Activated CD8-positive, alpha-beta T cell treated with anti-CD3 and anti-CD28 coated beads for 36 hours (primary cell): Measurements from ENCODE around the gene ZNF33B. TPM values are rescaled to one million over a fixed set of nuclear protein-coding genes. Genes with fewer than 3 reads are reported as not detected.

ENCODE experiments used
- ATAC-seq: fragments of 200-7000 bp; cut with Tn5 transposase; one replicate; pipeline ENCODE4 v1.10.0; 2021; ENCODE audit warnings: mild to moderate bottlenecking, moderate library complexity
- CTCF ChIA-PET: fragments of 350-600 bp; sonication (Branson Sonifier 250); formaldehyde crosslinking; loops from one replicate; lab custom pipeline; 2021; ENCODE audit warnings: antibody characterized with exemption; lab: Charles Lee
- POLR2A ChIA-PET: fragments of 350-600 bp; sonication (Branson Sonifier 250); formaldehyde crosslinking; loops from one replicate; lab custom pipeline; 2021; ENCODE audit warnings: antibody characterized with exemption; lab: Charles Lee
- DNase-seq: peaks from one replicate; pipeline ENCODE4 v3.0.0-alpha.2; 2020
- H3K27ac Mint-ChIP-seq: one replicate; pipeline ENCODE4 v1.8.0; 2021; ENCODE audit warnings: mild to moderate bottlenecking, mixed read lengths
- H3K27me3 Mint-ChIP-seq: one replicate; pipeline ENCODE4 v1.8.0; 2021; ENCODE audit warnings: mixed read lengths
- H3K36me3 Mint-ChIP-seq: one replicate; pipeline ENCODE4 v1.8.0; 2021; ENCODE audit warnings: low read depth, mixed read lengths
- H3K4me1 Mint-ChIP-seq: one replicate; pipeline ENCODE4 v1.8.0; 2021; ENCODE audit warnings: low read depth, mixed read lengths
- H3K4me3 Mint-ChIP-seq: one replicate; pipeline ENCODE4 v1.8.0; 2021; ENCODE audit warnings: mild to moderate bottlenecking, moderate library complexity, mixed read lengths
- H3K9me3 Mint-ChIP-seq: one replicate; pipeline ENCODE4 v1.8.0; 2021; ENCODE audit warnings: mixed read lengths
- CTCF ChIP-seq: fragments of 200-600 bp; IDR thresholded peaks from one replicate; pipeline ENCODE4 v1.8.0; 2022; ENCODE audit warnings: antibody characterized with exemption, mild to moderate bottlenecking
- intact Hi-C: fragments of 100-400 bp; cut with micrococcal nuclease; formaldehyde crosslinking; loops from one replicate; pipeline ENCODE4 v1.10.0; 2022
- total RNA-seq, 2 experiments: library from RNA; stranded (reverse); gene quantifications; one replicate each; pipeline ENCODE4 v1.2.3, GENCODE V29; 2021

ZNF33B gene
- total RNA-seq, 2 experiments from 2014 or later, result 5.8 to 7.9 TPM

DNA sequence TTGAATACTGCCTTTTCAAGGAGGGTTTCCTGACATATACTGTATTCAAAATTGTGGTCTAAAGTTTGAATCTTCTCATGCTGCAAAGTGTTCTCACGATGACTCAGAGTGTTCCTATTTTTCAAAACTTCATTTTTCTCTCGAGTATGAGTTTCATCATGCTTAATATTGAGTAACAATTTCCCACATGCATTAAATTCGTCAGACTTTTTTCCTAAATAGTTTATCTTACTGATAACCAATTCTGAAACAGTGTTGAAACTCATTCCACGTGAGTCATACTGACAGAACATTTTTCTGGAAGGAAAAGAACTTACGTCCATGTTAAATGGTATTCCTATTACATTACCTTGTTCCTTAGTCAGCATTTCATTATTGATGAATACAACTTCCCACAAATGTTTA is 44.1 kb downstream of the ZNF33B start:
- ATAC-seq (no peak), DNase-seq (no peak)
- no peak overlapping the region for H3K4me3 Mint-ChIP-seq
- intact Hi-C loops, result no loop called here
- peaks cover 84% of the 10 kb centered on the region for H3K36me3 Mint-ChIP-seq
- no peak overlapping the region for H3K27ac Mint-ChIP-seq
- ChIA-PET CTCF (no interaction called here), POLR2A (no interaction called here)
- peaks cover 62% of the 10 kb centered on the region for H3K9me3 Mint-ChIP-seq
- H3K27me3 Mint-ChIP-seq, result no peaks in the 10 kb centered on the region
- TF ChIP-seq CTCF, result no peak
- no peaks in the 10 kb centered on the region for H3K4me1 Mint-ChIP-seq

GRCh38 chr10:42593284-42593683 is 45.1 kb downstream of the ZNF33B start:
- DNase-seq (no peak), ATAC-seq (no peak)
- Mint-ChIP-seq H3K4me1 (no peaks in the 10 kb centered on the region), H3K27me3 (no peaks in the 10 kb centered on the region), H3K36me3 (peaks cover 83% of the 10 kb centered on the region), H3K9me3 (peaks cover 65% of the 10 kb centered on the region), H3K4me3 (no peak overlapping the region), H3K27ac (no peak overlapping the region)
- POLR2A ChIA-PET, result no interaction called here
- TF ChIP-seq CTCF, result no peak
- CTCF ChIA-PET, result no interaction called here
- intact Hi-C loops, result no loop called here

DNA sequence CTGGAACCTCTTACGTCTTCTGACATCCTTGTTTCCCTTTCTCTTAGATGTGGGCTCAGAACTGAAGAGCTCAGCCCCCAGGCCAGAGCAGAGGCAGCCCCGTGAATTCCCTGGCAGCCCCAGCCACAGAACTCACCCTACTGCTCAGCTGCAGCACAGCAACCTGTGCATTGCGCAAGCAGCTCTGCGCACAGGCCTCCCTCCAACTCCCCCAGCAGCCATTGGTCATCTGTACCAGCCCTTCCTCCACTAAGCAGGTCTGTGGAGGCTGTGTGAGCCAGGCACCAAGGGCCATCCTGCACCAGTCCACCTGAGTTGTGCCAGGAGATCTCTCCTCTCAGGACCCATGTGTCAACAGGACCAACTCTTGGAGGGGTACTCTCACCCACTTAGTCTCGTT is 54.5 kb downstream of the ZNF33B start:
- peaks cover 38% of the 10 kb centered on the region for H3K36me3 Mint-ChIP-seq
- H3K4me3 Mint-ChIP-seq, result no peak overlapping the region
- no peak for ATAC-seq
- POLR2A ChIA-PET, result no interaction called here
- peaks cover 49% of the 10 kb centered on the region for H3K9me3 Mint-ChIP-seq
- H3K4me1 Mint-ChIP-seq, result no peaks in the 10 kb centered on the region
- TF ChIP-seq CTCF, result no peak
- CTCF ChIA-PET, result no interaction called here
- no peaks in the 10 kb centered on the region for H3K27me3 Mint-ChIP-seq
- intact Hi-C loops, result no loop called here
- no peak for DNase-seq
- H3K27ac Mint-ChIP-seq, result no peak overlapping the region

DNA sequence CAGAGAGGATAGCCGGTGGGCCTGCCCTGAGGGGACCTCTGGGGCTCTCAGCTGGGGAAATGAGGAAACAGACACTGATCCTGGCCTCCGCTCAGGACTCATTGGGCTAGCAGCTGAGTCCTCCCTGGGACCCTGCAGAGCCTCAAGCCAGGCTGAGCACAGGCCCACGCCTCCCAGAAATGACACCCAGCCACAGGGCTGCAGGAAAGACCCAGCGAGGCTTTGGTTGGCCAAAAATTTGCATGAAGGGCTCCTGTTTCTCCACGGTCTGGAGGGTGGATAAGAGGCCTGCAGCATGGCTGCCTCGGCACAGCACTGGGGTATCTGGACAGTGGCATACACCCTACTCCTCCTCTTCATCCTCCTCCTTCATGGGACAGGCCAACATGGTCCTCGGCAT is 60.4 kb downstream of the ZNF33B start:
- ATAC-seq (no peak), DNase-seq (no peak)
- Mint-ChIP-seq H3K4me1 (no peaks in the 10 kb centered on the region), H3K27ac (no peak overlapping the region), H3K9me3 (peaks cover 19% of the 10 kb centered on the region), H3K36me3 (peaks cover 10% of the 10 kb centered on the region), H3K4me3 (no peak overlapping the region), H3K27me3 (peaks cover 4% of the 10 kb centered on the region)
- ChIA-PET CTCF (no interaction called here), POLR2A (no interaction called here)
- no peak for TF ChIP-seq CTCF
- intact Hi-C loops, result no loop called here

- Mint-ChIP-seq H3K4me3 (no peak overlapping the region), H3K9me3 (peaks cover 9% of the 10 kb centered on the region), H3K4me1 (no peaks in the 10 kb centered on the region), H3K27me3 (peaks cover 4% of the 10 kb centered on the region), H3K27ac (no peak overlapping the region), H3K36me3 (no peaks in the 10 kb centered on the region)
- POLR2A ChIA-PET, result no interaction called here
- intact Hi-C loops, result no loop called here
- DNase-seq, result no peak
- CTCF ChIA-PET, result no interaction called here
- TF ChIP-seq CTCF, result no peak
- no peak for ATAC-seq
Observed at GRCh38 chr10:42576338-42576737, 62.0 kb downstream of the ZNF33B start.
